NCI-H2081 (cell line): Measurements from ENCODE around the gene KLHL15.
"Not testable (repeated sequence)": the region's sequence is repeated elsewhere in the genome, so short reads cannot be mapped to it uniquely, and the experiment has no call there.

ENCODE experiments used
- DNase-seq, 2 experiments: peaks; one replicate each; lab custom pipeline; 2025; lab: John Stamatoyannopoulos, UW

The KLHL15 gene, protein sequence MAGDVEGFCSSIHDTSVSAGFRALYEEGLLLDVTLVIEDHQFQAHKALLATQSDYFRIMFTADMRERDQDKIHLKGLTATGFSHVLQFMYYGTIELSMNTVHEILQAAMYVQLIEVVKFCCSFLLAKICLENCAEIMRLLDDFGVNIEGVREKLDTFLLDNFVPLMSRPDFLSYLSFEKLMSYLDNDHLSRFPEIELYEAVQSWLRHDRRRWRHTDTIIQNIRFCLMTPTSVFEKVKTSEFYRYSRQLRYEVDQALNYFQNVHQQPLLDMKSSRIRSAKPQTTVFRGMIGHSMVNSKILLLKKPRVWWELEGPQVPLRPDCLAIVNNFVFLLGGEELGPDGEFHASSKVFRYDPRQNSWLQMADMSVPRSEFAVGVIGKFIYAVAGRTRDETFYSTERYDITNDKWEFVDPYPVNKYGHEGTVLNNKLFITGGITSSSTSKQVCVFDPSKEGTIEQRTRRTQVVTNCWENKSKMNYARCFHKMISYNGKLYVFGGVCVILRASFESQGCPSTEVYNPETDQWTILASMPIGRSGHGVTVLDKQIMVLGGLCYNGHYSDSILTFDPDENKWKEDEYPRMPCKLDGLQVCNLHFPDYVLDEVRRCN

DNA sequence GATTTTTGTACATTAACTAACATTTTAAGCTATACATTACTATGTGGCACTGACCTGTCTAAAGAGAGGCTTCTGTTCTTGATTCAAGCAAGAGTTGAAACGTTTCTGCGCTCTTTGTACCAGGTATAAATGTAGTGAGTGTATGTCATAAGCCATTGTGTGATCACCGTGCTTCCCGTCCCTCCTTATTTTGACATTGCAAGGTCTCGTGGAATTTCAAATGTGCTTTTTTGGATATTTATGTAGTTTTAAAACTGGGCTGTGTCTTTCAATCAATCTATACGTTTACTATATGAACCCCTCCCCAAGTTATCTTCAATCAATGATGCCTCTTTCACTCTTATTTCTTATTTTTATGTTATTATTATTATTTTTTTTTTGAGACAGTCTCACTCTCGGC is at the start of gene KLHL15:
KLHL15 (minus strand) TSS at position 101 of the 400 bp plus-strand sequence. CDS start 20,493 bp downstream, outside the sequence.
- DNase-seq = no peak

DNA sequence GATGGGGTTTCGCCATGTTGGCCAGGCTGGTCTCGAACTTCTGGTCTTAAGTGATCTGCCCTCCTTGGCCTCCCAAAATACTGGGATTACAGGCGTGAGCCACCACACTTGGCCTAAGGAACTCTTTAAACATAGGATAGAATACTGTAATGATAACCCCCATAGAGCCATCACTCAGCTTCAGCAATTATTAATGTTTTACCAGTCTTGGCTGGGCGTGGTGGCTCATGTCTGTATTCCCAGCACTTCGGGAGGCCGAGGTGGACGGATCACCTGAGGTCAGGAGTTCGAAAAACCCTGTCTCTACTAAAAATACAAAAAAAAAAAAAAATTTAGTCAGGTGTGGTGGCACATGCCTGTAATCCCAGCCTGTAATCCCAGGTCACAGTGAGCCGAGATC is 42.9 kb upstream of the KLHL15 start:
- no peak for DNase-seq

DNA sequence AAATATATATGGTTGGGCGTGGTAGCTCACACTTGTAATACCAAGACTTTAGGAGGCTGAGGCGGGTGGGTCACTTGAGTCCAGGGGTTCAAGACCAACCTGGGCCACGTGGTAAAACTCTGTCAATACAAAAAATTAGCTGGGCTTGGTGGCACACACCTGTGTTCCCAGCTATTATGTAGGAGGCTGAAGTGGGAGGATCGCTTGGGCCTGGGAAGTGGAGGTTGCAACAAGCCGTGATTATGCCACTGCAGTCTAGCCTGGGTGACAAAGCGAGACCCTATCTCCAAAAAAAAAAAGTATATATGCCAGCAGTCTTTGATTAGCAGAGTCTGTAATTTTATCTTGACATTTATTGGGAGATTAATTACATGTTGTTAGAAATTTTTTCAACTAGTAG is 36.5 kb upstream of the KLHL15 start:
- DNase-seq = no peak

DNA sequence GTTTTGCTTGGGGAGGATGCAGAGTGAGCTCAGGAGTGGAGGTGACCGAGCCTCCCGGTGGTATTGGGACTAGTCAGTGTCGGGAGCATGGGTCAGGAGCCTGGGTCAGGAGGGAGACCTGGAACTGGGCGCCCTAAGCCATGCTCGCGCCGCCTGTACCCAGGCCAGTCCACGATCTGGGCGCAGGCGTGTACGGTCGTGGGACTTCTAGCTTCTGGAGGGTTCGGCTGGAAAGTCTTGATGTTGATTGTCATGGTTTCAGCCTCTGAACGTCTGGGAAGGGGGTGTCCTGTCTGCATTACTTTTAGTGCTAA is 28.0 kb upstream of the KLHL15 start:
- DNase-seq = no peak

DNA sequence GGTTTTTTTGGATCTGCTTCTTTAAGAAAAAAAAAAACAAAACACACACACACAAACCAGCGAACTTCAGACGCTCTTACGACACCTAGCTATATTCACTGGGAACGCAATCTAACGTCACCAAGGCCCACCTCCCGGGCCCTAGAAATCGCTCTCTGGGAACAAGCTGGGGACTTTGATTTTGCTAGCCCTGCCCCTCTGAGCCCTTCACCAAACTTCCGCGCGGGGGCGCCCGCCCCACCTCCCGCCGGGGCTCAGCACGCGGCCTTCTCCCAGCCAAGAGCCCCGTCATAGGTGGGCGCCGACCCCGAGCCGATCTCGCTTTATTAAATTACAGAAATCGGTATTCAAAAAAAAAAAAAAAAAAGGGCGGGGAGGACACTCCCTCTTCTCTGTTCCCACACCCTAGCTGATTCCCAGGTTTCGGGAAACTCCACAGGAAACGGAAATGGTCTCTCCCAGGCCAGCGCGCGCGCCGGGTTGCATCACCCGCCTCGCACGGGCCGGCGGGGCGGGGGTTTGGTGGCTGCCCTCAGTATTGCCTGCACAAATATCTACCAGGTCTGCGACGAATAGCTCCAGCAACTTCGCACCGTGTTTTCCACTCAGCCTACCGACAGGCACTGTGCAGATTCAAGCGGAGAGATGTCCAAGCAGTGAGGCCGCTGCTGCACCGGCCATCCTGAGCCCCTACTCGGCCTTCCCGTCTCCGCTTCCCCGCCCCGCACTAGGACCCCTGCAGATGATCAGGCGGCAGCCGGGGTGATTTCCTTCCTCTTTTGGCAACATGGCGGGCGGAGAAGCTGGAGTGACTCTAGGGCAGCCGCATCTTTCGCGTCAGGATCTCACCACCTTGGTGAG is 27.4 kb upstream of the KLHL15 start, which contains the start of gene EIF2S3:
EIF2S3 (plus strand) TSS at position 775 of the 861 bp plus-strand sequence; CDS start at position 788, 13 bp downstream.
- peak; percentile 95 to 97 for DNase-seq

DNA sequence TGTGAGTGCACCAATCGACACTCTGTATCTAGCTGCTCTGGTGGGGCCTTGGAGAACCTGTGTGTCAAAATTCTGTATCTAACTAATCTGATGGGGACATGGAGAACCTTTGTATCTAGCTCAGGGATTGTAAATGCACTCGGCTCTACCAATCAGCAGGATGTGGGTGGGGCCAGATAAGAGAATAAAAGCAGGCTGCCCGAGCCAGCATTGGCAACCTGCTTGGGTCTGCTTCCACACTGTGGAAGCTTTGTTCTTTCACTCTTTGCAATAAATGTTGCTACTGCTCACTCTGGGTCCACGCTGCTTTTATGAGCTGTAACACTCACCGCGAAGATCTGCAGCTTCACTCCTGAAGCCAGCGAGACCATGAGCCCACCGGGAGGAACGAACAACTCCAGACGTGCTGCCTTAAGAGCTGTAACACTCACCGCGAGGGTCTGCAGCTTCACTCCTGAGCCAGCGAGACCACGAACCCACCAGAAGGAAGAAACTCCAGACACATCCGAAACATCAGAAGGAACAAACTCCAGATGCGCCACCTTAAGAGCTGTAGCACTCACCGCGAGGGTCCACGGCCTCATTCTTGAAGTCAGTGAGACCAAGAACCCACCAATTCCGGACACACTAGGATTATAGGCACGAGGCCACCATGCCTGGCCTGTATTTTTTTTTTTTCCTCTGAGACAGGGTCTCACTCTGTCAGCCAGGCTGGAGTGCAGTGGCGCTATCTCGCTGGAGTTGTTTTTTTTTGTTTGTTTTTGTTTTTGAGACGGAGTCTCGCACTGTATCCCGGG is 23.7 kb upstream of the KLHL15 start:
- DNase-seq = not testable (repeated sequence)

DNA sequence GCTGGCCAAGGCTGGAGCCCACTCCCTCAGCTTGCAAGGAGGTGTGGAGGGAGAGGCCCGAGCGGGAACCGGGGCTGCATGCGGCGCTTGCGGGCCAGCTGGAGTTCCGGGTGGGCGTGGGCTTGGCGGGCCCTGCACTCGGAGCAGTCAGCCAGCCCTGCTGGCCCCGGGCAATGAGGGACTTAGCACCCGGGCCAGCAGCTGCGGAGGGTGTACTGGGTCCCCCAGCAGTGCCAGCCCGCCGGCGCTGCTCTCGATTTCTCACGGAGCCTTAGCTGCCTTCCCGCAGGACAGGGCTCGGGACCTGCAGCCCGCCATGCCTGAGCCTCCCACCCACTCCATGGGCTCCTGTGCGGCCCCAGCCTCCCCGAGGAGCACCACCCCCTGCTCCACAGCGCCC is 22.7 kb upstream of the KLHL15 start:
- not testable (repeated sequence) for DNase-seq

DNA sequence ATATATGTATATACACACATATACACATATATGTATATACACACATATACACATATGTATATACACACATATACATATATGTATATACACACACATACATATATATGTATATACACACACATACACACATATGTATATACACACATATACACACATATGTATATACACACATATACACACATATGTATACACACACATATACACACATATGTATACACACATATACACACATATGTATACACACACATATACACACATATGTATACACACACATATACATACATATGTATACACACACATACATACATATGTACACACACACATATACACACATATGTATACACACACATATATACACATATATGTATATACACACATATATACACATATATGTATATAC is 19.1 kb upstream of the KLHL15 start:
- DNase-seq = not testable (repeated sequence)

DNA sequence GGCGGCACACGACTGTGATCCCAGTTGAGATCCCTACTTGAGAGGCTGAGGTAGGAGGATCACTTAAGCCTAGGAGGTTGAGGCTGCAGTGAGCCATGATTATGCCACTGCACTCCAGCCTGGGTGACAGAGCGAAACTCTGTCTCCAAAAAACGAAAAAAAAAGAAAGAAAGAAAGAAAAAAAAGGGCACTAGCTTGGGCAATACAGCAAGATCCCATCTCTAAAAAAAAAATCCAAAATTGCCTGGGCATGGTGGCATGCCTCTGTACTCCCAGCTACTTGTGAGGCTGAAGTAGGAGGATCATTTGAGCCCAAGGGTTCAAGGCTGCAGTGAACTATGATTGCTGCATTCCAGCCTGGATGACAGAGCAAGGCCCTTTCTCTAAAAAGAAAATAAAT is 10.7 kb upstream of the KLHL15 start:
- DNase-seq = no peak

DNA sequence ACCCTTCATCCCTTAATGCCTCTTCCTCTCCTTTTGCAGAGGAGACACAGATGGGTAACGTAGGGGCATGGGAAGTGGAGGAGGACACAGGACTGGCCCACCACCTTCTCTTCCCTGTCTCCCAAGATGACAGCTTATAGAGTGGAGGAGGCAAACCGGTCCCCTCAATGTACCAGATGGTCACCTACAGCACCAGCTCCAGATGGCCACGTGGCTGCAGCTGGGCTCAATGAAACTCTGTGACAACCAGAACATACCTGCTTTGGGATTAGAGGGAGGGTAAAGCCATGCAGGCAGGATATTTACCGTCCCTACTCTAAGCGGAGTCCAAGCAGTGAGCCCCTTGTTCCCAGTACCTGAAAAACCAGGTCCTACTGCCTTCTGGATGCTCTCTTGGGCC is 7.5 kb upstream of the KLHL15 start:
- DNase-seq = no peak

DNA sequence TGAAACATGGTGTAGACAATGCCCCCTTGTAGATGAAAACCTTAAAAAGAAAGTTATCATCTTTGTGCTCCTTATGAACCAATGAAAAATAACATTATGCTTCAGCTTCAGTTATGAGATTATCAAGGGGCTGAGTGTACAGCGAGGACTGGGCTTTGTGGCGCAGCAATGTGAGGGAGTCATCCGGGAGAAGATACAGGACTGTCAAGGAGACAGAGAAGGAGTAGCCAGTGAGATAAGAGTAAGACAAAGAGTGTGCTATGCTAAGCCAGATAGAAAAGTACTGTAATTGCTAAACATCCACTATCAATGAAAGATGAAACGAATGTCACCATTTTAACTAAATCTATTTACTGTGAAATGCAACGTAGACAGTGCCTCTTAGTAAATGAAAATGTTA is 3.6 kb upstream of the KLHL15 start:
- no peak for DNase-seq

DNA sequence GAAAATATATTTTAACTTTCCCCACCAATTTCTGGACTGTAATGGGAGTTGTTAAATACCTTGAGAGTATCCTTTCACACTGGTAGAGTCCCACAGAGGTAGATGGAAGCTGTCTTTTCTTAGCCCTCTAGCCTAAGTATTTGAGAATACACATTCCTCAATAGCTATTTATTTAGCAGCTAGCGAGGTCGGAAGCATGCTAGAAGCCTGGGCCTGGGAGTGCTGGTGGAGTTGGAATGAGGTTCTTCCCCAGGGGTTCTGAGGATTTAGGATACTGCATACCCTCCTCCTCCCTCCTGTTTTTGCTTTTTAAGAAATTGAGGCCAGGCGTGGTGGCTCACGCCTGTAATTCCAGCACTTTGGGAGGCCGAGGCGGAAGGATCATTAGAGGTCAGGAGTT is 999 bp upstream of the KLHL15 start:
- DNase-seq = no peak

DNA sequence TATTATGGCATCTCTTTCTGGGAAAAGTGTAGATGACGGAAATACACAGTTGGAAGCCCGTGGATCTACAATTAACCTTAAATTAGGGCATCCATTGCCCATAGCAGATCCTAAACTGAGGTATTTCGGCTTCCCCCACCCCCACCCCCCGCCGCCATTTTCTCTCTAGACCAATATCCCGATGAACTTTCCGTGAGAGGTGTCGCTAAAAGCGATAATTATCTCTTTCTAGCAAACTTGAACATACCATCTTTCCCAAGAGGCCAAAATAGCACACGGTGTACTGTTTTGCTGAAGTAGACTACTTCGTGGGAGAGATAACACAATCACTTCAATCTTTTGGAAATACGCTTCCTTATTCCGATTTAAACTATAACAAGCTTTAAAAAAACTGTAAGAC is 554 bp downstream of the KLHL15 start:
- peak in 1 of 2 experiments; percentile 10 for DNase-seq

DNA sequence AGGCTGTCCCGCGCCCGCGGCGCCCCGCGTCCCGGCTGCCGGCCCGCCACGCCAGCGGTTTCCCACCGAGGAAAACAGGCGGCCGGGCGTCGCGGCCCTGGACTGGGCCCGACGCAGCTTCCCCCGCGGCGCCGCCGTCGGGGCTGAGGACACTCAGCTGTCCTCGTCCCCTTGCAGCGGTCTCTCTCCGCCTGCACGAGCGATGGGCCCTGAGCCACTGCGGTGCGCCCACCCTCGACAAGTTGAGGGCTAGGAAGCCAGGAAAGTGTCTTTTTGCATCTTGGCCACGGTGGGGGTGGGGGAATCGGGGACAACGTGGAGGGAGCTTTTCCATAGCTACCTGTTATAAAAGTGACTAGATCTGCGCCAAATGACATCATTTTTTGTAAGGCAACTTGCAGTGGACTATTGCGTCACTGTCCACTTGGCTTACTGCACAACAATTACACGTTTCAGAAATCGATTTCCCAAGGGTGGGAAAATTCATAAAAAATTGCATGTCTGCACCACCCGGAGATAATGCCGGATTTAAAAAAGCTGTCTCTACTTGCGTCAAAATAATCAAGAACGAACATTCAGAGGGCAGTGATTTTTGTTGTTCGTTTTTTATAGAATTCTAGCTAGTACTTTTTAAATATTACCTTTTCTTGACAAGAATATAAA is 1.1 kb downstream of the KLHL15 start:
- DNase-seq = peak in 1 of 2 experiments; percentile 67

DNA sequence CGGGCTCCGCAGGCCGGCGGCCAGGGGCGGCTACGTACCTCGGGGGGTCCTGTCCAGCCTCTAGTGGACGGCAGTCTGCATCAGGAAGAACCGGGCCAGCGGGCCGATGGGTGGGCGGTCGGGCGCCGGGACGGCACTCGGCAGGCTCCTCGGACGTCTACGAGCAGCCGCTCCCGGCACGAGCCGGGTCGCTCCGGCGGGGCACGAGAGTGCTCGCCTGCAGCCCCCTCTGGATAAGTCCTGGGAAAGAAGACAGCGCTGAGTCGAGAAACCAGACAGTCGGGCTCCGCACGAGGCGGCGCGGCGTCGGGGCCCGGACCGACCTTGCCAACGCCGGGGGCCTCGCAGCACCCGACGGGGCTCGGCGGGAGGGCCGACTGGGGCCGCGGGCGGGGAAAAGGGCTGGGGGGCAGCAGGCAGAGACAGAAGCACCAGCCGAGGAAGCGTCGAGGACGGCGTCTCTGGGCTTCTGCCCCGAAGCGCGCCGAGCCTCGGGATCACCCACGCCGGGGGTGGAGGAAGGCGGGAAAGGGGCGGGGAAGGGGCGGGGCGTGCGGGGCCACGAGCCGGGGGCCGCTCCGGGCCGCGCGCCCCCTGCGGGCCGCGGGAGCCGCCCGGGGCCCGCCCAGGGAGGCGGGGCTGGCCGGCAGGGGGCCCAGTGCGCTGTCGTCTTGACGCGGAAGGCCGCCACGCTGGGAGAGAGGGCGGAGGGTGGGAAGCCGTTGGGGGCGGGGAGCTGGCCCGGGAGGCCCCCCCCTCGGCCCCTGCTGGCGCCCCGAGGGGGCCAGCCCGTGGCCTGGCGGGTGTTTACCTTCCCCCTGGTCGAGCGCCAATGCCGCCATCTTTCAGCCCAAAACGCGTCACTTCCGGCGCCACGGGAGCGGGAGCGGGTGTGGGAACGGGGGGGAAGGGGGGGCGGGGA is 1.9 kb downstream of the KLHL15 start:
- DNase-seq = peak; percentile 87 to 89

DNA sequence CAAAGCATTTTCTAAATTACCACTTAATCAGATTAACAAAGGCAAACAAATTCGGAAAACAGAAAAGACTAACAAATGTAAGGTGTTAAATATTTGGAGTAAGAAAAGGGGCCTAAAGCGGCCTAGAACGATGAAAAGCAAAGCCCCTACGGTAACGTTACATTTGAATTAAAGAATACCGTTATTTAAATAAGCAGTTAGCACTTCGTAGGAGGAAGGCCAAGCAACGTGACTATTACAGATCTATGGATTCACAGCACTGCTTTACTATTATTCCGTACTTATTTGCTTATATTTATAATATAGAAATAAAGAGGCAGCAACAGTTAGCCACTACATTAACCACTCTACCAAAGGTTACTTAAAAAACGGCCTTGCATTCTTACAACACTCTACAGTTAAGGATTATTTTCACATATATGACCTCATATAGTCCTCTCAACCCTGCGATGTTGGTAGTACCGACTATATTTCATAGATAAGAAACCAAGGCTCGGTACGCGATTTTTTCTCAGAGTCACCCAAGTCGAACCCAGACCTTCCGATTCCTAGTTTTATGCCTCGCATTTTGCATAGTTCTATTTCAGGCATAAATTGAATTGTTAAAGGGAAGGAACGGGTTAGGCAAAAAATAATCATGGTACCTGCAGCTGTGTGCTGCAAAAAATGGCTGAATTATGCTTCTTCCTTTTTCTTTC is 2.9 kb downstream of the KLHL15 start:
- no peak for DNase-seq

DNA sequence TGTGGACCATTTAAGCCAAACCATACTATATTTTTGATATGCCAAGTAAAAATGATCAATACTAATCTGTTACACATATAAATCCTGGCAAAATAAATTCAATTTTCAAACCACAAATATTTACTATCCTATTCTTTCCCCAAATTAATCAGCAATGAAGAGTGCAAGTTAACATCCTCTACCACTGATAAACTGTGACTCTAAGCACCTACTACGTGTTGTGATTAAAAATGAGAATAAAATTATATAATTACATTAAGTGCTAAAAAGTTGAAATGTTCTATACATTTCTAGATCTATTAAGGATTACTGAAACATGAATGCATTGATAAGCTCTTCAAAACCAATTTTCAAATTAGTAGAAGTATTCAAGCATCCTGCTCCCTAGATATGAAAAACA is 3.4 kb downstream of the KLHL15 start:
- no peak for DNase-seq

DNA sequence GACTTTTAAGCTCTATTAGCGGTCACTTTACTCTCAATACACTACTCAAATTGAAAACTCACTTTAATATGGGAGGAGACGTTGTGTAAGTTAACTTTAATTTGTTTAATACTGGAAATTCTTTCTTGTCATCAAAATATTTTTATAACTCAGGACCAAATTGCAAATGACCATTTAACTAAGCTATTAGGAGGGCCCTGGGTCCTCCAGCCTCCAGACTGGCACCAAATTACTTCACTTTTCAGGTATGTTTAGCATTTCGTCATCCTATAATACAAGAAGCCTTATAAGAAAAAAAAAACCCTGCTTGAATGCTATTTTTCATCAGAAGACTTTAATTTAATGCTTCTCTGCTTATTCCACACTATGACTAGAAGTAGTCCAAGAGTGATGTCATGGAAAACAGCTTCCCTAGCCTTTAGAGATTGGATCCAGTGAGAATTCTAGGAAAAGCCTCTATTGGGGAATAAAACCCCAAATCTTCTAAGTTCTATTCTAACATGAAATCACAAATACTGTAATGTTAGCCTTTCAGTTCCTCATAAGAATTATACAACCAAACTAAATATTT is 6.6 kb downstream of the KLHL15 start:
- no peak for DNase-seq

DNA sequence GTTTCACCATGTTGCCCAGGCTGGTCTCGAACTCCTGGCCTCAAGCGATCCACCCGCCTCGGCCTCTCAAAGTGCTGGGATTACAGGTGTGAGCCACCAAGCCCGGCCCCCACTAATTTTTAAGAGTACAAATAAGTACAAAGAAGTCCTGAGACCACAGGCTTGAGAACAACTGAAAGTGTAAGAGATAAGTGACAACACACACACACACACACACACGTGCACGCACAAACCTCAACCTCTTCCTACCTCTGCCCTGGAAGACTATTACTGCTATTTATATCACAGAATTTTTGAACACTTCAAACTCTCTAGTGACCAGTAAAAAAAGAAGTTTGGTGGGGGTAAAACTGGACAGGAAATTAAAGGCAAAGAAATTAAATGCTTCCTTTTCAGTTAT is 7.5 kb downstream of the KLHL15 start:
- no peak for DNase-seq
